GM12864 (cell line): ENCODE data around the gene PLA1A.

Experiments used
- DNase-seq: peaks from one replicate; pipeline ENCODE4 v3.0.0-alpha.2; 2011; ENCODE audit warnings: low read depth
- H3K4me3 ChIP-seq: 2 replicates; pipeline ENCODE4 v1.5.1; 2011; ENCODE audit warnings: mild to moderate bottlenecking, low read depth, low read length, control low read depth
- CTCF ChIP-seq: IDR thresholded peaks from 2 replicates; pipeline ENCODE4 v1.5.1; 2011; ENCODE audit warnings: low read depth, mild to moderate bottlenecking, moderate library complexity, low read length, control low read depth, inconsistent platforms; ENCODE audit errors: missing control alignments

Gene PLA1A

GRCh38 chr3:119639494-119640350 lies 42.0 kb downstream of the PLA1A start:
- no peak overlapping the region for H3K4me3 ChIP-seq
- DNase-seq, result no peak
- TF ChIP-seq CTCF, result no peak

- TF ChIP-seq CTCF, result no peak
- no peak for DNase-seq
- H3K4me3 ChIP-seq, result no peak overlapping the region
Measured at GRCh38 chr3:119641416-119641815, 43.7 kb downstream of the PLA1A start.

GRCh38 chr3:119642746-119643473 lies 45.2 kb downstream of the PLA1A start:
- DNase-seq, result no peak
- H3K4me3 ChIP-seq, result no peak overlapping the region
- TF ChIP-seq CTCF, result no peak

GRCh38 chr3:119643528-119643927 lies 45.8 kb downstream of the PLA1A start:
- no peak overlapping the region for H3K4me3 ChIP-seq
- DNase-seq, result no peak
- no peak for TF ChIP-seq CTCF

- no peak overlapping the region for H3K4me3 ChIP-seq
- TF ChIP-seq CTCF, result no peak
- no peak for DNase-seq
Measured at GRCh38 chr3:119644481-119644880, 46.8 kb downstream of the PLA1A start.

GRCh38 chr3:119645813-119646212 lies 48.1 kb downstream of the PLA1A start:
- TF ChIP-seq CTCF, result no peak
- H3K4me3 ChIP-seq, result no peak overlapping the region
- DNase-seq, result no peak

GRCh38 chr3:119647171-119647570 lies 49.5 kb downstream of the PLA1A start:
- no peak overlapping the region for H3K4me3 ChIP-seq
- TF ChIP-seq CTCF, result no peak
- DNase-seq, result no peak
